BLaER1 (cell line): ENCODE data around the gene KRT3.

ENCODE experiments used
- H3K27ac ChIP-seq: shearing (Covaris generic); formaldehyde crosslinking; 2 replicates; pipeline ENCODE4 v1.8.1; 2022
- H3K27me3 ChIP-seq: shearing (Covaris generic); formaldehyde crosslinking; 2 replicates; pipeline ENCODE4 v1.8.1; 2022
- H3K36me3 ChIP-seq: shearing (Covaris generic); formaldehyde crosslinking; 2 replicates; pipeline ENCODE4 v1.8.1; 2022
- H3K4me1 ChIP-seq: shearing (Covaris generic); formaldehyde crosslinking; 2 replicates; pipeline ENCODE4 v1.8.1; 2022
- H3K4me2 ChIP-seq: shearing (Covaris generic); formaldehyde crosslinking; 2 replicates; pipeline ENCODE4 v1.8.1; 2022
- H3K4me3 ChIP-seq: shearing (Covaris generic); formaldehyde crosslinking; 2 replicates; pipeline ENCODE4 v1.8.1; 2022
- H3K9ac ChIP-seq: shearing (Covaris generic); formaldehyde crosslinking; 2 replicates; pipeline ENCODE4 v1.8.1; 2022
- H3K9me3 ChIP-seq: shearing (Covaris generic); formaldehyde crosslinking; 2 replicates; pipeline ENCODE4 v1.8.1; 2022
- H4K20me1 ChIP-seq: shearing (Covaris generic); formaldehyde crosslinking; 2 replicates; pipeline ENCODE4 v1.8.1; 2022
- Cebpa-rat ChIP-seq: shearing (Covaris generic); IDR thresholded peaks from 2 replicates; pipeline ENCODE4 v1.8.1; 2022

KRT3 gene

GRCh38 chr12:52827499-52828090 lies 31.7 kb upstream of the KRT3 start:
- Histone ChIP-seq H3K4me3 (no peak overlapping the region), H3K27me3 (no peaks in the 10 kb centered on the region), H3K4me2 (no peak overlapping the region), H3K9me3 (no peaks in the 10 kb centered on the region), H4K20me1 (no peaks in the 10 kb centered on the region), H3K27ac (no peak overlapping the region), H3K36me3 (no peaks in the 10 kb centered on the region), H3K9ac (no peak overlapping the region), H3K4me1 (no peaks in the 10 kb centered on the region)
- no peak for TF ChIP-seq Cebpa-rat

GRCh38 chr12:52826611-52827498 lies 30.9 kb upstream of the KRT3 start:
- Histone ChIP-seq H3K36me3 (no peaks in the 10 kb centered on the region), H3K9ac (no peak overlapping the region), H3K27me3 (no peaks in the 10 kb centered on the region), H3K9me3 (no peaks in the 10 kb centered on the region), H3K4me2 (no peak overlapping the region), H3K27ac (no peak overlapping the region), H3K4me1 (no peaks in the 10 kb centered on the region), H4K20me1 (no peaks in the 10 kb centered on the region), H3K4me3 (no peak overlapping the region)
- no peak for TF ChIP-seq Cebpa-rat

- H3K4me3 ChIP-seq: no peak overlapping the region
- H3K27ac ChIP-seq: no peak overlapping the region
- no peaks in the 10 kb centered on the region for H3K9me3 ChIP-seq
- TF ChIP-seq Cebpa-rat: no peak
- H3K9ac ChIP-seq: no peak overlapping the region
- H3K4me1 ChIP-seq: no peaks in the 10 kb centered on the region
- no peaks in the 10 kb centered on the region for H3K27me3 ChIP-seq
- no peaks in the 10 kb centered on the region for H3K36me3 ChIP-seq
- no peak overlapping the region for H3K4me2 ChIP-seq
- H4K20me1 ChIP-seq: no peaks in the 10 kb centered on the region
Measured at GRCh38 chr12:52825961-52826360, 30.0 kb upstream of the KRT3 start.

- Histone ChIP-seq H3K9ac (no peak overlapping the region), H3K36me3 (no peaks in the 10 kb centered on the region), H3K4me3 (no peak overlapping the region), H4K20me1 (no peaks in the 10 kb centered on the region), H3K9me3 (no peaks in the 10 kb centered on the region), H3K4me1 (no peaks in the 10 kb centered on the region), H3K27ac (no peak overlapping the region), H3K4me2 (no peak overlapping the region), H3K27me3 (no peaks in the 10 kb centered on the region)
- no peak for TF ChIP-seq Cebpa-rat
Measured at GRCh38 chr12:52824741-52825410, 29.0 kb upstream of the KRT3 start.

GRCh38 chr12:52823761-52824450 lies 28.0 kb upstream of the KRT3 start:
- Histone ChIP-seq H3K27ac (no peak overlapping the region), H3K36me3 (no peaks in the 10 kb centered on the region), H3K4me2 (no peak overlapping the region), H3K4me1 (no peaks in the 10 kb centered on the region), H4K20me1 (no peaks in the 10 kb centered on the region), H3K9me3 (no peaks in the 10 kb centered on the region), H3K27me3 (no peaks in the 10 kb centered on the region), H3K9ac (no peak overlapping the region), H3K4me3 (no peak overlapping the region)
- TF ChIP-seq Cebpa-rat: no peak

- Histone ChIP-seq H3K27ac (no peak overlapping the region), H3K4me1 (no peaks in the 10 kb centered on the region), H4K20me1 (no peaks in the 10 kb centered on the region), H3K4me3 (no peak overlapping the region), H3K9me3 (no peaks in the 10 kb centered on the region), H3K36me3 (no peaks in the 10 kb centered on the region), H3K9ac (no peak overlapping the region), H3K4me2 (no peak overlapping the region), H3K27me3 (no peaks in the 10 kb centered on the region)
- TF ChIP-seq Cebpa-rat: no peak
Measured at GRCh38 chr12:52822771-52823510, 27.0 kb upstream of the KRT3 start.

- H4K20me1 ChIP-seq: no peaks in the 10 kb centered on the region
Measured at GRCh38 chr12:52821826-52822660, 26.1 kb upstream of the KRT3 start.

GRCh38 chr12:52821071-52821730 lies 25.3 kb upstream of the KRT3 start:
- TF ChIP-seq Cebpa-rat: no peak
- Histone ChIP-seq H3K36me3 (no peaks in the 10 kb centered on the region), H3K27ac (no peak overlapping the region), H3K4me1 (no peaks in the 10 kb centered on the region), H3K9me3 (no peaks in the 10 kb centered on the region), H3K4me2 (no peak overlapping the region), H3K4me3 (no peak overlapping the region), H3K27me3 (no peaks in the 10 kb centered on the region), H4K20me1 (no peaks in the 10 kb centered on the region), H3K9ac (no peak overlapping the region)

More at GRCh38 chr12:52821826-52822660, 26.1 kb upstream of the KRT3 start:
- TF ChIP-seq Cebpa-rat: no peak
- Histone ChIP-seq H3K9ac (no peak overlapping the region), H3K4me3 (no peak overlapping the region), H3K36me3 (no peaks in the 10 kb centered on the region), H3K9me3 (no peaks in the 10 kb centered on the region), H3K4me1 (no peaks in the 10 kb centered on the region), H3K4me2 (no peak overlapping the region), H3K27ac (no peak overlapping the region), H3K27me3 (no peaks in the 10 kb centered on the region)
